Measurements from ENCODE around the gene MTERF2. TPM values are rescaled to one million over a fixed set of nuclear protein-coding genes. Genes with fewer than 3 reads are reported as not detected.
A peak's percentile ranks its signal among the peaks of the same experiment; 100 is the strongest.

Gene MTERF2
- total RNA-seq, 1 experiment from 2014 or later = 10.9 TPM

- no peak for TF ChIP-seq POLR2AphosphoS5 (IDR thresholded peaks at IDR 0.05; ENCODE audit: low read depth, low read length)
- no peak for TF ChIP-seq REST (IDR thresholded peaks at IDR 0.05; ENCODE audit: insufficient read depth in 1 of 2, low read depth in 2 of 2, low read length in 1 of 2)
- TF ChIP-seq CTCF (IDR thresholded peaks at IDR 0.05) = no peak
- ChIA-PET POLR2A (interaction anchor here (0.6 to 0.8 kb wide), 2 partner anchors 9 to 210 kb away, joined by 4 read pairs; partner anchors contain the start of gene MTERF2), CTCF (interaction anchor here (0.6 kb wide), 1 partner anchor 667 kb away, joined by 3 read pairs; no protein-coding TSS in a partner anchor)
- no peaks in the 10 kb centered on the region; the same call in 1 of the 2 replicates for H3K36me3 ChIP-seq (ENCODE audit: control insufficient read depth, insufficient read depth, low read length)
- in situ Hi-C loops (cut with HindIII; ENCODE audit: low pct_unique_long_range_greater_than_20kb, low sequenced_read_pairs) = no loop called here
- peaks cover 10% of the 10 kb centered on the region for H3K4me1 ChIP-seq (ENCODE audit: control insufficient read depth, insufficient read depth, low read length)
- H3K27me3 ChIP-seq (ENCODE audit: control insufficient read depth, insufficient read depth, low read length) = no peaks in the 10 kb centered on the region
- no peaks in the 10 kb centered on the region for H3K9me3 ChIP-seq (ENCODE audit: control insufficient read depth, insufficient read depth, low read depth, low read length)
- ATAC-seq (no peak), DNase-seq (ENCODE audit: low read depth, low spot score) (no peak)
- H3K27ac ChIP-seq (ENCODE audit: low read length) = no peak overlapping the region
- BruUV-seq (replicated peaks) = TSS peak; percentile 12
- H3K4me3 ChIP-seq (ENCODE audit: low read depth in 2 of 2, low read length in 2 of 2) = no peak overlapping the region
- intact Hi-C loops (cut with micrococcal nuclease; ENCODE audit: unreplicated experiment) = no loop called here
Measured at GRCh38 chr12:106978035-106978800, 8.7 kb downstream of the MTERF2 start.

GRCh38 chr12:106976668-106977067 lies 10.3 kb downstream of the MTERF2 start:
- intact Hi-C loops (cut with micrococcal nuclease; ENCODE audit: unreplicated experiment) = no loop called here
- 0 out of 2 replicates have a peak, but pooled peaks cover 3% of the 10 kb centered on the region for H3K36me3 ChIP-seq (ENCODE audit: control insufficient read depth, insufficient read depth, low read length)
- ChIA-PET CTCF (no interaction called here), POLR2A (no interaction called here)
- no peak for ATAC-seq
- peaks cover 10% of the 10 kb centered on the region for H3K4me1 ChIP-seq (ENCODE audit: control insufficient read depth, insufficient read depth, low read length)
- BruUV-seq (replicated peaks) = no TSS peak
- no peak overlapping the region for H3K4me3 ChIP-seq (ENCODE audit: low read depth in 2 of 2, low read length in 2 of 2)
- H3K27me3 ChIP-seq (ENCODE audit: control insufficient read depth, insufficient read depth, low read length) = no peaks in the 10 kb centered on the region
- TF ChIP-seq TCF7L2 (IDR thresholded peaks at IDR 0.05; ENCODE audit: low read depth, low read length) = no peak
- no peak for TF ChIP-seq CTCF (IDR thresholded peaks at IDR 0.05)
- H3K9me3 ChIP-seq (ENCODE audit: control insufficient read depth, insufficient read depth, low read depth, low read length) = no peaks in the 10 kb centered on the region
- DNase-seq (ENCODE audit: low read depth, low spot score) = no peak
- H3K27ac ChIP-seq (ENCODE audit: low read length) = no peak overlapping the region
- in situ Hi-C loops (cut with HindIII; ENCODE audit: low pct_unique_long_range_greater_than_20kb, low sequenced_read_pairs) = no loop called here
